Measurements from ENCODE around the gene ABR. TPM values are rescaled to one million over a fixed set of nuclear protein-coding genes. Genes with fewer than 3 reads are reported as not detected.

ABR gene
- total and polyA plus RNA-seq, 2 of the 8 experiments (the other 6 are each of a cell fraction or from before 2014, with no cell fraction given), result 44.8 to 47.2 TPM

DNA sequence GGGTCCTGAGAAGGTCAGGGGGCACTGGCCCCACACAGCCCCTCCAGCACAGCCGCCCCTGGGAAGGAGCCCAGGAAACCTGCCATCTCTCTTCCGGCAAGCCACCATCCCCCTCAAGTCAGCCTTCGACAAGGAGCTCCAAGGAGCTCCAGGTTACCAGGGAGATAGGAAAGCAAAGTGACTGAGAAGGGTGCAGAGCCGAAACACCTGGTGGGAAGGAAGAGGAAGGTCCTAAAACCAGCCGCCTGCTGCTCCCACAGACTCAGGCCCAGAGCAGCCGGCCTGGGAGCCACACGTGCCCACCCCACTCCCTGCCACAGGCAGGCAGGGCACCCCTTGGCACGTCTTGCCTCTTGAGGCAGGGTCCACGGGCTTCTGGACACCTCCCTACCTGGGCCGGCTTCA is 102.2 kb downstream of the ABR start:
- POLR2A ChIA-PET (ENCODE audit: partially characterized antibody), result interaction anchor here (1.2 to 1.3 kb wide), 2 partner anchors 9 kb away, joined by 3 to 4 read pairs; no protein-coding TSS in a partner anchor
- TF ChIP-seq TBP (IDR thresholded peaks at IDR 0.05; ENCODE audit: low read depth, low read length) (no peak), HDAC2 (IDR thresholded peaks at IDR 0.05; ENCODE audit: borderline replicate concordance in 1 of 2, low read depth in 2 of 2, low read length in 2 of 2) (no peak), SIX5 (IDR thresholded peaks at IDR 0.05; ENCODE audit: low read depth, low read length) (no peak), CEBPB (IDR thresholded peaks at IDR 0.05; ENCODE audit: low read depth, low read length) (no peak), CREB1 (IDR thresholded peaks at IDR 0.05) (no peak), SUZ12 (IDR thresholded peaks at IDR 0.05; ENCODE audit: low read length) (no peak), EP300 (IDR thresholded peaks at IDR 0.05; ENCODE audit: borderline replicate concordance in 1 of 2, low read depth in 2 of 2, low read length in 2 of 2) (no peak), NRF1 (IDR thresholded peaks at IDR 0.05; ENCODE audit: low read depth, low read length) (no peak), YY1 (IDR thresholded peaks at IDR 0.05; ENCODE audit: low read depth, low read length) (no peak), RXRA (IDR thresholded peaks at IDR 0.05; ENCODE audit: insufficient read depth, low read depth, low read length) (no peak)
- TF ChIP-seq, protein P1, sequence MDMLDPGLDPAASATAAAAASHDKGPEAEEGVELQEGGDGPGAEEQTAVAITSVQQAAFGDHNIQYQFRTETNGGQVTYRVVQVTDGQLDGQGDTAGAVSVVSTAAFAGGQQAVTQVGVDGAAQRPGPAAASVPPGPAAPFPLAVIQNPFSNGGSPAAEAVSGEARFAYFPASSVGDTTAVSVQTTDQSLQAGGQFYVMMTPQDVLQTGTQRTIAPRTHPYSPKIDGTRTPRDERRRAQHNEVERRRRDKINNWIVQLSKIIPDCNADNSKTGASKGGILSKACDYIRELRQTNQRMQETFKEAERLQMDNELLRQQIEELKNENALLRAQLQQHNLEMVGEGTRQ (IDR thresholded peaks at IDR 0.05; ENCODE audit: low read length), result no peak
- TF ChIP-seq, protein P2, sequence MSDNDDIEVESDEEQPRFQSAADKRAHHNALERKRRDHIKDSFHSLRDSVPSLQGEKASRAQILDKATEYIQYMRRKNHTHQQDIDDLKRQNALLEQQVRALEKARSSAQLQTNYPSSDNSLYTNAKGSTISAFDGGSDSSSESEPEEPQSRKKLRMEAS (IDR thresholded peaks at IDR 0.05), result no peak

More for the DNA sequence above, 102.2 kb downstream of the ABR start:
- no peak overlapping the region for H4K5ac ChIP-seq (ENCODE audit: insufficient read length, low read depth, low read length)
- no peak overlapping the region for H3K27ac ChIP-seq (ENCODE audit: low read depth, low read length)
- H3K4me1 ChIP-seq (replicated peaks in 1 of 4; ENCODE audit: control insufficient read depth in 3 of 4, insufficient read depth in 4 of 4, low read length in 3 of 4), result peaks cover 0 to 32% (median 17%) of the 10 kb centered on the region in 4 experiments; a peak in 6 of 7 replicates
- FAIRE-seq, result no peak
- H2BK5ac ChIP-seq (ENCODE audit: low read depth, low read length), result no peak overlapping the region
- no peak for DNase-seq (ENCODE audit: low read depth in 1 of 2, low spot score in 2 of 2)
- H3K4me3 ChIP-seq (ENCODE audit: extremely low read depth in 1 of 4, insufficient read depth in 2 of 4, low read depth in 3 of 4, low read length in 4 of 4), result no peak overlapping the region
- no peak overlapping the region for H2AK5ac ChIP-seq (ENCODE audit: low read depth, low read length)
- H3K18ac ChIP-seq (ENCODE audit: extremely low read depth, low read length), result peak overlapping the region; percentile 19; the same call in 1 of the 2 replicates
- H2BK12ac ChIP-seq (ENCODE audit: low read depth, low read length), result 0 out of 2 replicates have a peak overlapping the region, but pooled peaks have one; percentile 28
- no peaks in the 10 kb centered on the region for H3K36me3 ChIP-seq (ENCODE audit: control insufficient read depth in 2 of 4, insufficient read depth in 4 of 4, low read length in 3 of 4)
- H4K91ac ChIP-seq (replicated peaks; ENCODE audit: insufficient read length, low read length), result no peak overlapping the region
- no peak overlapping the region for H4K8ac ChIP-seq (ENCODE audit: extremely low read depth, insufficient read depth, low read length)
- WGBS, 2 experiments (ENCODE audit: extremely low coverage in 1 of 2, insufficient coverage in 1 of 2, insufficient read length in 1 of 2, insufficient replicate concordance in 2 of 2, low coverage in 1 of 2, low lambda C conversion rate in 2 of 2, missing lambda C conversion rate in 1 of 2), result 86% methylated on average over 10 of the region's 10 CpGs; no CpG with 5 or more reads in 1 of the 2 experiments
- H3K56ac ChIP-seq (replicated peaks; ENCODE audit: insufficient read length, low read depth, low read length), result no peak overlapping the region
- H4K20me1 ChIP-seq (replicated peaks in 1 of 2; ENCODE audit: control insufficient read depth in 1 of 2, insufficient read depth in 2 of 2, low read length in 2 of 2), result peaks cover 0 to 2% of the 10 kb centered on the region in 2 experiments
- CTCF ChIA-PET (ENCODE audit: partially characterized antibody), result interaction anchor here (0.8 to 1.3 kb wide), 4 partner anchors 9 to 110 kb away, joined by 3 to 5 read pairs (median 3); no protein-coding TSS in a partner anchor
- no peaks in the 10 kb centered on the region for H3K9me3 ChIP-seq (ENCODE audit: insufficient read depth in 2 of 2, low read depth in 1 of 2, low read length in 1 of 2)
- no peak overlapping the region for H3K9ac ChIP-seq (replicated peaks in 1 of 4; ENCODE audit: extremely low read depth in 1 of 4, low read depth in 3 of 4, low read length in 3 of 4)
- H3K23ac ChIP-seq (ENCODE audit: insufficient read length), result no peak overlapping the region
- no peak overlapping the region for H2BK120ac ChIP-seq (replicated peaks; ENCODE audit: low read depth, low read length)
- peaks cover 0 to 2% (median 1%) of the 10 kb centered on the region in 4 experiments; a peak in 2 of 7 replicates for H3K27me3 ChIP-seq (replicated peaks in 1 of 4; ENCODE audit: control insufficient read depth in 3 of 4, extremely low read depth in 1 of 4, insufficient read depth in 3 of 4, low read length in 3 of 4)
- H3K79me2 ChIP-seq (ENCODE audit: control insufficient read depth in 1 of 2, insufficient read depth in 2 of 2, low read length in 2 of 2), result no peaks in the 10 kb centered on the region
- no peak overlapping the region; a peak in 1 of 4 replicates for H3K4me2 ChIP-seq (ENCODE audit: insufficient read depth in 1 of 2, low read depth in 2 of 2, low read length in 2 of 2)
- H3K79me1 ChIP-seq (ENCODE audit: low read depth, low read length), result peaks cover 2% of the 10 kb centered on the region; the same call in 1 of the 2 replicates
- no peaks in the 10 kb centered on the region; the same call in 1 of the 2 replicates for H3K23me2 ChIP-seq (ENCODE audit: low read depth, low read length)
- no peak overlapping the region for H3K14ac ChIP-seq (ENCODE audit: insufficient read length)
- 0 out of 2 replicates have a peak overlapping the region, but pooled peaks have one; percentile 3 for H2BK20ac ChIP-seq (ENCODE audit: low read length)
- H3K4ac ChIP-seq (replicated peaks; ENCODE audit: insufficient read length, low read depth, low read length), result no peak overlapping the region
- H2AFZ ChIP-seq (ENCODE audit: low read length), result no peak overlapping the region
- 0 out of 2 replicates have a peak overlapping the region, but pooled peaks have one; percentile 61 for H2BK15ac ChIP-seq (ENCODE audit: low read length)
